Hepatocyte (in vitro differentiated cells): ENCODE measurements around the gene FOXK1. TPM values are rescaled to one million over a fixed set of nuclear protein-coding genes. Genes with fewer than 3 reads are reported as not detected.

Experiments used
- DNase-seq: peaks from one replicate; pipeline ENCODE4 v3.0.0-alpha.2; 2016; ENCODE audit warnings: low spot score
- H2AFZ ChIP-seq: fragments of 200-600 bp; sonication (generic); 2 replicates; pipeline ENCODE4 v1.6.0; 2016; ENCODE audit warnings: antibody characterized with exemption, mild to moderate bottlenecking
- H3K27ac ChIP-seq: fragments of 200-600 bp; sonication (generic); 2 replicates; pipeline ENCODE4 v1.5.1; 2016; ENCODE audit warnings: mild to moderate bottlenecking
- H3K27me3 ChIP-seq: fragments of 200-600 bp; sonication (generic); 2 replicates; pipeline ENCODE4 v1.6.1; 2016
- H3K36me3 ChIP-seq: fragments of 200-600 bp; sonication (generic); replicated peaks from 2 replicates; pipeline ENCODE4 v1.5.1; 2016; ENCODE audit warnings: low read depth; ENCODE audit not compliant: insufficient read depth
- H3K4me1 ChIP-seq: fragments of 200-600 bp; sonication (generic); 2 replicates; pipeline ENCODE4 v1.5.1; 2016; ENCODE audit warnings: mild to moderate bottlenecking, moderate library complexity; ENCODE audit not compliant: insufficient read depth
- H3K4me2 ChIP-seq: fragments of 200-600 bp; sonication (generic); 2 replicates; pipeline ENCODE4 v1.6.0; 2016
- H3K4me3 ChIP-seq: fragments of 200-600 bp; sonication (generic); 2 replicates; pipeline ENCODE4 v1.5.1; 2016; ENCODE audit warnings: mild to moderate bottlenecking
- H3K79me2 ChIP-seq: fragments of 200-600 bp; sonication (generic); 2 replicates; pipeline ENCODE4 v1.6.0; 2017; ENCODE audit warnings: mild to moderate bottlenecking
- H3K9me2 ChIP-seq: fragments of 200-600 bp; sonication (generic); replicated peaks from 2 replicates; pipeline ENCODE4 v1.6.0; 2017; ENCODE audit warnings: mild to moderate bottlenecking; ENCODE audit not compliant: insufficient read depth
- H3K9me3 ChIP-seq: fragments of 200-600 bp; sonication (generic); 2 replicates; pipeline ENCODE4 v1.5.1; 2016; ENCODE audit warnings: low read depth, mild to moderate bottlenecking
- H4K20me1 ChIP-seq: fragments of 200-600 bp; sonication (generic); 2 replicates; pipeline ENCODE4 v1.6.0; 2016; ENCODE audit warnings: mild to moderate bottlenecking; ENCODE audit not compliant: insufficient read depth, poor library complexity, severe bottlenecking
- CTCF ChIP-seq: fragments of 200-600 bp; sonication (generic); IDR thresholded peaks from 2 replicates; pipeline ENCODE4 v1.5.1; 2016; ENCODE audit warnings: antibody characterized with exemption, mild to moderate bottlenecking; ENCODE audit not compliant: poor library complexity
- EZH2 ChIP-seq: fragments of 200-600 bp; sonication (generic); IDR thresholded peaks from 2 replicates; pipeline ENCODE4 v1.6.1; 2016; ENCODE audit warnings: antibody characterized with exemption, mild to moderate bottlenecking, borderline replicate concordance
- EZH2phosphoT487 ChIP-seq: fragments of 200-600 bp; sonication (generic); IDR thresholded peaks from one replicate; pipeline ENCODE4 v1.6.1; 2018; ENCODE audit warnings: antibody characterized with exemption, mild to moderate bottlenecking, low read depth, moderate library complexity; ENCODE audit not compliant: unreplicated experiment, severe bottlenecking
- WGBS: methylation state at CpG from one replicate; pipeline ENCODE4 v1.1.6; 2016; ENCODE audit warnings: low lambda C conversion rate; ENCODE audit errors: missing lambda C conversion rate; 5-methylcytosine and 5-hydroxymethylcytosine counted together
- polyA plus RNA-seq: library from polyadenylated mRNA; unstranded; fragments of >200 nt; fragmentation: Nextera tagmentation; extraction: Ambion mirVana; gene quantifications from 2 replicates; pipeline ENCODE4 v1.2.1, GENCODE V29; 2016
- total RNA-seq: library from RNA; depleted of rRNA; stranded (reverse); fragments of >200 nt; gene quantifications from 2 replicates; pipeline ENCODE4 v1.2.3, GENCODE V29; 2014

The FOXK1 gene
- total and polyA plus RNA-seq, 2 experiments from 2014 or later = 8.3 to 17.8 TPM

DNA sequence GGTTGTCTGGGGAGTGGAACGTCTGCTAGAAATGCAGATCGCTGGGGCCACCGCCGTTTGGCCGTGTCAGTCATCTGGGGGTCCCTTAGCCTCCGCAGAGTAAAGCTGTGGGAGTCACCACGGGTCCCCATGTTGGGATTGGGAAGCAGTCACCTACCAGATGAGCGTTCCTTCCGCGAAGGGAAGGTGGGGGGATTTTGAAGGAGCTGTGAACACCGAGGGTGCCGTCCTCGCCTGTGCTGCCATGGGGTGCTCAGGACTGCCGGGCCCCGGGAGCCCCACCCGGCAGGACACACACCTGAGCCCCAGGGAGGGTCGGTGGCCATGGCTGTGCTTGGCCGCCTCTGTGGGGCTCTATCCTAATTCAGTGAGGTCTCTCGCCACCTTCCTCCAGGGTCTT is 47.2 kb downstream of the FOXK1 start:
- no peak overlapping the region for H3K4me2 ChIP-seq
- peaks cover 97% of the 10 kb centered on the region for H3K79me2 ChIP-seq
- H4K20me1 ChIP-seq = peaks cover 36% of the 10 kb centered on the region
- H3K36me3 ChIP-seq = no peaks in the 10 kb centered on the region
- H3K9me2 ChIP-seq = no peaks in the 10 kb centered on the region
- TF ChIP-seq EZH2phosphoT487 = no peak
- no peak for TF ChIP-seq EZH2
- TF ChIP-seq CTCF = no peak
- 96% methylated on average over 19 of the region's 19 CpGs for WGBS
- no peak for DNase-seq
- H3K4me3 ChIP-seq = no peak overlapping the region
- H3K27ac ChIP-seq = no peak overlapping the region
- no peak overlapping the region for H2AFZ ChIP-seq
- H3K27me3 ChIP-seq = no peaks in the 10 kb centered on the region
- peaks cover 14% of the 10 kb centered on the region for H3K4me1 ChIP-seq
- no peaks in the 10 kb centered on the region for H3K9me3 ChIP-seq

GRCh38 chr7:4730276-4730675 is 48.2 kb downstream of the FOXK1 start:
- peaks cover 97% of the 10 kb centered on the region for H3K79me2 ChIP-seq
- no peak overlapping the region for H3K4me2 ChIP-seq
- no peaks in the 10 kb centered on the region for H3K27me3 ChIP-seq
- H3K4me1 ChIP-seq = peaks cover 10% of the 10 kb centered on the region
- no peaks in the 10 kb centered on the region for H3K9me3 ChIP-seq
- no peak for DNase-seq
- peaks cover 33% of the 10 kb centered on the region for H4K20me1 ChIP-seq
- WGBS = 87% methylated on average over 19 of the region's 19 CpGs
- no peak overlapping the region for H2AFZ ChIP-seq
- no peaks in the 10 kb centered on the region for H3K9me2 ChIP-seq
- H3K4me3 ChIP-seq = no peak overlapping the region
- TF ChIP-seq EZH2phosphoT487 (no peak), CTCF (no peak), EZH2 (no peak)
- H3K27ac ChIP-seq = no peak overlapping the region
- no peaks in the 10 kb centered on the region for H3K36me3 ChIP-seq

- 63% methylated on average over 10 of the region's 10 CpGs for WGBS
- H3K9me2 ChIP-seq = no peaks in the 10 kb centered on the region
- peak overlapping the region; percentile 23 for H3K27ac ChIP-seq
- no peak overlapping the region for H2AFZ ChIP-seq
- peaks cover 26% of the 10 kb centered on the region for H4K20me1 ChIP-seq
- no peaks in the 10 kb centered on the region for H3K27me3 ChIP-seq
- H3K4me3 ChIP-seq = no peak overlapping the region
- no peak overlapping the region for H3K4me2 ChIP-seq
- TF ChIP-seq EZH2phosphoT487 (no peak), EZH2 (no peak), CTCF (no peak)
- DNase-seq = no peak
- H3K36me3 ChIP-seq = no peaks in the 10 kb centered on the region
- no peaks in the 10 kb centered on the region for H3K9me3 ChIP-seq
- peaks cover 97% of the 10 kb centered on the region for H3K79me2 ChIP-seq
- H3K4me1 ChIP-seq = peaks cover 3% of the 10 kb centered on the region
Measured at GRCh38 chr7:4730971-4731370, 48.9 kb downstream of the FOXK1 start.

DNA sequence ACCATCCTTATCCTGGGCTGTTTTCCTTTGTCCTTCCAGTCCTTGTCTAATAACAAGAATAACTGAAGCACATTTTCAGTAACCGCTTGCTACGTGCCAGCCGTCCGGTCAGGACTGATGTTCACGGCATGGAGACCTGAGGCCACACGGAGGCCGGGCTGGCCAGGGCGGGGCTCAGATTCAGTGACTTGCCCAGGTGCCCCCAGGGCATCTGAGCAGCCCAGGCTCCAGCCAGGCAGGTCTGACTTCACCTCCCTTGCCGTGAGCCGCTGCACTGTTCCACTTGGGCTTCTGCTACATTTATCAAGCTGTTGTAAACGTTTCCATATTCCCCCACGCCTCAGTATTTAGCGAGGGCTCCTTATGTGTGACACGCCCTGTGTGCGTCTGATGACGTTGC is 49.7 kb downstream of the FOXK1 start:
- Histone ChIP-seq H2AFZ (no peak overlapping the region), H3K79me2 (peaks cover 97% of the 10 kb centered on the region), H3K4me2 (no peak overlapping the region), H3K27me3 (no peaks in the 10 kb centered on the region), H3K4me1 (no peaks in the 10 kb centered on the region), H4K20me1 (peaks cover 20% of the 10 kb centered on the region), H3K9me3 (no peaks in the 10 kb centered on the region), H3K27ac (no peak overlapping the region), H3K9me2 (no peaks in the 10 kb centered on the region), H3K4me3 (no peak overlapping the region), H3K36me3 (no peaks in the 10 kb centered on the region)
- WGBS = 92% methylated on average over 16 of the region's 16 CpGs
- DNase-seq = no peak
- TF ChIP-seq EZH2 (no peak), EZH2phosphoT487 (no peak), CTCF (no peak)
